Renal cortical epithelial cell (primary cell): ENCODE results near the gene ATAD3C. TPM values are rescaled to one million over a fixed set of nuclear protein-coding genes. Genes with fewer than 3 reads are reported as not detected.
"Not testable (repeated sequence)": the region's sequence is repeated elsewhere in the genome, so short reads cannot be mapped to it uniquely, and the experiment has no call there.

Experiments
- DNase-seq: peaks from one replicate; pipeline ENCODE4 v3.0.0-alpha.2; 2011; ENCODE audit warnings: low read depth
- total RNA-seq: library from RNA; depleted of rRNA; stranded (reverse); fragments of >200 nt; gene quantifications from 2 replicates; pipeline ENCODE4 v1.2.3, GENCODE V29; 2014

Gene ATAD3C
- total RNA-seq, 1 donor from 2014 or later: 5.2 TPM

GRCh38 chr1:1418464-1419362, 30.8 kb upstream of the ATAD3C start:
- no peak for DNase-seq

- no peak for DNase-seq
Observed at GRCh38 chr1:1419363-1419812, 30.1 kb upstream of the ATAD3C start.

GRCh38 chr1:1419813-1420653, 29.5 kb upstream of the ATAD3C start:
- no peak for DNase-seq

GRCh38 chr1:1420654-1421141, 28.8 kb upstream of the ATAD3C start:
- DNase-seq: no peak

GRCh38 chr1:1421147-1421906, 28.2 kb upstream of the ATAD3C start, which contains the start of gene ANKRD65:
Gene ANKRD65, minus strand, starts transcription at chr1:1421276. Its CDS starts 271 bp downstream, at chr1:1421005.
- DNase-seq: no peak

- no peak for DNase-seq
Observed at GRCh38 chr1:1421907-1422464, 27.5 kb upstream of the ATAD3C start.

- no peak for DNase-seq
Observed at GRCh38 chr1:1422465-1423244, 26.8 kb upstream of the ATAD3C start.

- no peak for DNase-seq
Observed at GRCh38 chr1:1423245-1423597, 26.3 kb upstream of the ATAD3C start.

- no peak for DNase-seq
Observed at GRCh38 chr1:1424707-1425106, 24.8 kb upstream of the ATAD3C start.

GRCh38 chr1:1425426-1425752, 24.1 kb upstream of the ATAD3C start:
- DNase-seq: no peak

- DNase-seq: no peak
Observed at GRCh38 chr1:1425753-1426495, 23.6 kb upstream of the ATAD3C start.

- no peak for DNase-seq
Observed at GRCh38 chr1:1426496-1427105, 22.9 kb upstream of the ATAD3C start.

- DNase-seq: no peak
Observed at GRCh38 chr1:1427106-1427819, 22.2 kb upstream of the ATAD3C start.

- no peak for DNase-seq
Observed at GRCh38 chr1:1427820-1428148, 21.7 kb upstream of the ATAD3C start.

GRCh38 chr1:1428174-1428573, 21.3 kb upstream of the ATAD3C start:
- DNase-seq: no peak

- not testable (repeated sequence) for DNase-seq
Observed at GRCh38 chr1:1428967-1429366, 20.5 kb upstream of the ATAD3C start.

GRCh38 chr1:1429671-1430073, 19.8 kb upstream of the ATAD3C start:
- no peak for DNase-seq

- peak; percentile 16 for DNase-seq
Observed at GRCh38 chr1:1430114-1430982, 19.1 kb upstream of the ATAD3C start.
